Peyer's patch (tissue), 4 donors: Measurements from ENCODE around the gene SGIP1. TPM values are rescaled to one million over a fixed set of nuclear protein-coding genes. Genes with fewer than 3 reads are reported as not detected.

Experiments used
- DNase-seq, 3 donors: peaks; one replicate each; pipeline ENCODE4 v3.0.0-alpha.2; 2017 to 2019
- H3K27ac ChIP-seq, 4 donors: fragments of 200-600 bp; sonication (generic); one replicate each; pipeline ENCODE4 v1.5.1; 2016 to 2019
- H3K27me3 ChIP-seq, 2 donors: fragments of 200-600 bp; sonication (generic); one replicate each; pipeline ENCODE4 v1.5.1; 2019
- H3K36me3 ChIP-seq, 3 donors: fragments of 200-600 bp; sonication (generic); one replicate each; pipeline ENCODE4 v1.5.1; 2016 to 2019
- H3K4me1 ChIP-seq, 4 donors: fragments of 200-600 bp; sonication (generic); one replicate each; pipeline ENCODE4 v1.5.1; 2016 to 2019
- H3K4me3 ChIP-seq, 4 donors: fragments of 200-600 bp; sonication (generic); 1 replicate in 3 of 4; 2 replicates in 1 of 4; pipeline ENCODE4 v1.5.1; 2016 to 2019; ENCODE audit warnings: mild to moderate bottlenecking in 1 of 4
- H3K9me3 ChIP-seq, 4 donors: fragments of 200-600 bp; sonication (generic); one replicate each; pipeline ENCODE4 v1.5.1; 2016 to 2019; ENCODE audit warnings: mild to moderate bottlenecking in 1 of 4
- POLR2A ChIP-seq, 2 donors: fragments of 450-650 bp; IDR thresholded peaks; one replicate each; pipeline ENCODE4 v1.5.1; 2017; ENCODE audit warnings: antibody characterized with exemption in 2 of 2, mild to moderate bottlenecking in 2 of 2, moderate library complexity in 2 of 2
- total RNA-seq, 4 donors: library from RNA; depleted of rRNA; stranded (reverse); fragments of >200 nt; gene quantifications; one replicate each; pipeline ENCODE4 v1.1.0, GENCODE V29; 2016
- TF ChIP-seq, protein P1 (sequence below), 6 experiments: fragments of 450-650 bp in 4 of 6; fragments of 200-600 bp in 2 of 6; sonication (generic) in 1 of 6; IDR thresholded peaks; one replicate each; pipeline ENCODE4 v1.5.1; 2017 to 2019; ENCODE audit warnings: antibody characterized with exemption in 6 of 6, mild to moderate bottlenecking in 3 of 6, moderate library complexity in 1 of 6

The SGIP1 gene
- total RNA-seq, 4 donors from 2014 or later = 0.47 to 14.9 (median 5.8) TPM

DNA sequence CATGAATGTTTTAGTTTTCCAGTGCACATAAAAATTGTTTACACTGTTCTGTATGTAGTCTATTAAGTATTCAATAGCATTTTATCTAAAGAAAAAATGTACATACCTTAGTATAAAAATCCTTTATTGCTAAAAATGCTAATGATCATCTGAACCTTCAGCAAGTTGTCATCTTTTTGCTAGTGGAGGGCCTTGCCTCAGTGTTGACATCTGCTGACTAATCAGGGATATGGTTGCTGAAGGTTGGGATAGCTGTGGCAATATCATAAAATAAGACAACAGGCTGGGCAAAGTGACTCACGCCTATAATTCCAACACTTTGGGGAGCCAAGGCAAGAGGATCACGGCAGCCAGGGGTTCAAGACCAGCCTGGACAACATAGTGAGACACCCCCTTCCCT, 227.3 kb downstream of the SGIP1 start:
- no peak for DNase-seq
- H3K27ac ChIP-seq = no peak overlapping the region

DNA sequence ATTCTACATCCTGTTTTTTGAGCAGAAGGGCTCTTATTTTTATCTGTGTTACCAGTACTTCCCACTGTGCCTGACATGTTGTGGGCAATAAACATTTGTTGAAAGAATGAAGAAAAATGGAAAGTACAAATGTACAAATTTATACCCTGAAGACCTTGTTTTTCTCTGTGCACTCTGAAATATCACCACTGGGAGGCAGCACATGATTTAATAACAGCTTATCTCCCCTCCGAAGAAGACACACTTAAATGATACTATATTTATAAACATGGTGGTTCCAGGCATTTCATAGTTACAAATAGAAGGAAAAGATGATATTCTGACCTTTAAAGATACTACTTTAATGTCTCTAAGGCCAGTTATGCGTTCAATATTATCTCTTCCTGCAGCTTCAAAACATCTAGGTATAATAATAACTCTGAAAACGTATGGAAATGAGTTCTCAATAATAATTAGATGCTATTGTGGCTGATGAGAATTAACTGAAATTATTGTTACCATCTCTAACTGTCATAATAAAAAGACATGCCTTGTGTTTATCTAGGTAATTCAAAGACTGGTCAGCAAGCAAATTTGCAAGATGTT, 231.1 kb downstream of the SGIP1 start:
- peak in 2 of 3 donors; percentile 45 to 64 for DNase-seq
- TF ChIP-seq POLR2A (IDR thresholded peaks at IDR 0.05) = no peak
- TF ChIP-seq, protein P1, sequence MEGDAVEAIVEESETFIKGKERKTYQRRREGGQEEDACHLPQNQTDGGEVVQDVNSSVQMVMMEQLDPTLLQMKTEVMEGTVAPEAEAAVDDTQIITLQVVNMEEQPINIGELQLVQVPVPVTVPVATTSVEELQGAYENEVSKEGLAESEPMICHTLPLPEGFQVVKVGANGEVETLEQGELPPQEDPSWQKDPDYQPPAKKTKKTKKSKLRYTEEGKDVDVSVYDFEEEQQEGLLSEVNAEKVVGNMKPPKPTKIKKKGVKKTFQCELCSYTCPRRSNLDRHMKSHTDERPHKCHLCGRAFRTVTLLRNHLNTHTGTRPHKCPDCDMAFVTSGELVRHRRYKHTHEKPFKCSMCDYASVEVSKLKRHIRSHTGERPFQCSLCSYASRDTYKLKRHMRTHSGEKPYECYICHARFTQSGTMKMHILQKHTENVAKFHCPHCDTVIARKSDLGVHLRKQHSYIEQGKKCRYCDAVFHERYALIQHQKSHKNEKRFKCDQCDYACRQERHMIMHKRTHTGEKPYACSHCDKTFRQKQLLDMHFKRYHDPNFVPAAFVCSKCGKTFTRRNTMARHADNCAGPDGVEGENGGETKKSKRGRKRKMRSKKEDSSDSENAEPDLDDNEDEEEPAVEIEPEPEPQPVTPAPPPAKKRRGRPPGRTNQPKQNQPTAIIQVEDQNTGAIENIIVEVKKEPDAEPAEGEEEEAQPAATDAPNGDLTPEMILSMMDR (IDR thresholded peaks at IDR 0.05) = peak; percentile 30 to 78 (median 75)

More for the DNA sequence above, 227.3 kb downstream of the SGIP1 start:
- TF ChIP-seq POLR2A (IDR thresholded peaks at IDR 0.05) = no peak
- TF ChIP-seq, protein P1 (IDR thresholded peaks at IDR 0.05) = no peak
- Histone ChIP-seq H3K4me1 (no peaks in the 10 kb centered on the region), H3K4me3 (no peak overlapping the region), H3K9me3 (no peaks in the 10 kb centered on the region), H3K27me3 (no peaks in the 10 kb centered on the region), H3K36me3 (no peaks in the 10 kb centered on the region)

DNA sequence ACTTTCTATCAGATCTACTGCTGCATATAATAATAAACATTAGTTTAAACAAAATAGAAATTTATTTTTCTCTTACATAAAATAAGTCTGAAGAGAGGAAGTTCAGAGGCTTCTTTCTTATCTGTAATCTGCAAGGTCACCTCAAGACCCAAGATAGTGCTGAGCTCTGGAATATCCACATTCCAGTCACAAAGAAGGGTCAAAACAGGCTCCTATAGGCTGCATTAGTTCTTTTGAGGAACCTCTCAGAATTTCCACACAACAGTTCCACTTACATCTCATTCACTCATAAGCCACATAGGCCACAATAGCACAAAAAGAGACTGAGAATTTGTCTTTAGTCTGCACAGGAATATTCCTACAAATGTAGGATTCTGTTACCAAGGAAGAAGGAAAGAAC, 233.7 kb downstream of the SGIP1 start:
- no peaks in the 10 kb centered on the region for H3K27me3 ChIP-seq
- TF ChIP-seq, protein P1 (IDR thresholded peaks at IDR 0.05) = no peak
- no peak for TF ChIP-seq POLR2A (IDR thresholded peaks at IDR 0.05)
- no peak for DNase-seq
- no peaks in the 10 kb centered on the region for H3K9me3 ChIP-seq
- no peak overlapping the region for H3K27ac ChIP-seq
- no peak overlapping the region for H3K4me3 ChIP-seq
- no peaks in the 10 kb centered on the region for H3K36me3 ChIP-seq
- no peaks in the 10 kb centered on the region for H3K4me1 ChIP-seq

More for the DNA sequence above, 231.1 kb downstream of the SGIP1 start:
- Histone ChIP-seq H3K27me3 (no peaks in the 10 kb centered on the region), H3K36me3 (no peaks in the 10 kb centered on the region), H3K9me3 (no peaks in the 10 kb centered on the region), H3K27ac (no peak overlapping the region), H3K4me1 (no peaks in the 10 kb centered on the region), H3K4me3 (no peak overlapping the region)

DNA sequence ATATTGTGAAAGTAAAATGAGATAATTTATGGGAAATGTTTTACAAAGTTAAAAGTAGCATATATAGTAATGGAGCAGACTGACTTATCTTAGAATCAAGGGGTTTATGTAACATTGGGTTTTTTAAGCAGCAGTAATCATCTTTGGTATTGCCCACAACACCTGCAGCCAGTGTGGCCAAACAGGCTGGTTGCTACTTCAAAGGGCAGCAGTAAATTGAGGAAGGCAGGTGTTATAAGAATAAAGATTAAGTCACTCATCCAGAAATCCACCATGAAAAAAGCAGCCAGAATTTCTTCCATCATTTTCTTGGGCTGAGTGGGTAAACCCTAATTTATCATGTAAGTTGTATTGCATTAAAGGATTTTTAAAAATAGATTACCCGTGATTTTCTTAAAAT, 235.0 kb downstream of the SGIP1 start:
- no peaks in the 10 kb centered on the region for H3K9me3 ChIP-seq
- no peak for DNase-seq
- TF ChIP-seq POLR2A (IDR thresholded peaks at IDR 0.05) = no peak
- TF ChIP-seq, protein P1 (IDR thresholded peaks at IDR 0.05) = no peak

DNA sequence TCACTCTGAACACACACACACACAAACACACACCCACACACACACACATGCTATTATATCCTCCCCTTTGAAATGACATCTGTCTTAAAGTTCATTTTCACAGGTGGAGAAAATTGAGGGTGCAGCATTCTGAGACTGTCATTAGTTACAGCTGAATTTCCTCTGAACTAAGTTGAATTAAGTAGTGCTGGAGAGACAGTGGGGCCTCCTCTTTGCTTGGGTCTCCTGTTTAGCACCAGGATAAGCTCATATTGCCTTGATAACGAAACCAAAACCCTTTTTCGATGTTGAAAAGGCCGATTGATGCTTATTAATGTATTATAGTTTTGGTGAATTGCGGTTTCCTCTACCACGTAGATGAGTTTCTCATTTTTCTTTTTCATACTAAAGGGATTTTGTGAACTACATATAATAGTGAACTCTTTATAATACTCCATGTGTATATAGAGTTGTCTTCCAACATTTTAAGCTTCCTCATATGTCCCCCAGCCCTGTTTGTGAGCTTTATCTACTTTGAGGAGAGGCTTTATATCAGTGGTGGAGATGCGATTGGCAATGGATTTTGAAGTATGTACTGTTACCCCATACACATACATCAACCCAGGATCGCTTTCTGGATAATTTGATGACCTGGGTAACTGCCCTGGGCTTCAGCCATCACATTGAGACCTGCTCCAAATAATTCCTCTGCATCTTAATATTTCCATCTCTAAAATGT, 235.7 kb downstream of the SGIP1 start:
- no peak for DNase-seq
- H3K36me3 ChIP-seq = no peaks in the 10 kb centered on the region

More for the DNA sequence above, 235.0 kb downstream of the SGIP1 start:
- Histone ChIP-seq H3K4me1 (no peaks in the 10 kb centered on the region), H3K27me3 (no peaks in the 10 kb centered on the region), H3K27ac (no peak overlapping the region), H3K4me3 (no peak overlapping the region), H3K36me3 (no peaks in the 10 kb centered on the region)

More for the DNA sequence above, 235.7 kb downstream of the SGIP1 start:
- H3K9me3 ChIP-seq = no peaks in the 10 kb centered on the region
- H3K4me1 ChIP-seq = no peaks in the 10 kb centered on the region
- no peak overlapping the region for H3K4me3 ChIP-seq
- TF ChIP-seq POLR2A (IDR thresholded peaks at IDR 0.05) = no peak
- TF ChIP-seq, protein P1 (IDR thresholded peaks at IDR 0.05) = no peak
- no peaks in the 10 kb centered on the region for H3K27me3 ChIP-seq
- H3K27ac ChIP-seq = no peak overlapping the region
